DND-41 (cell line): ENCODE data around the gene TLE1.

Source experiments
- CTCF ChIP-seq: IDR thresholded peaks from 2 replicates; pipeline ENCODE4 v1.5.1; 2012; ENCODE audit warnings: borderline replicate concordance, low read length, moderate library complexity, mild to moderate bottlenecking; ENCODE audit not compliant: poor library complexity, severe bottlenecking; ENCODE audit errors: extremely low read depth
- EZH2 ChIP-seq: IDR thresholded peaks from 3 replicates; pipeline ENCODE4 v1.6.1; 2012; ENCODE audit warnings: borderline replicate concordance, low read depth, mild to moderate bottlenecking, moderate library complexity, low read length, inconsistent platforms; ENCODE audit not compliant: severe bottlenecking

- TF ChIP-seq CTCF: no peak
- no peak for TF ChIP-seq EZH2
These were observed 32.4 kb downstream of the TLE1 start for GRCh38 chr9:81656871-81657337.
